ENCODE data around the gene MGAT5. TPM values are rescaled to one million over a fixed set of nuclear protein-coding genes. Genes with fewer than 3 reads are reported as not detected.
A peak's percentile ranks its signal among the peaks of the same experiment; 100 is the strongest.

Gene MGAT5
- total and polyA plus RNA-seq, 4 donors: 3.6 to 53.7 (median 31.3) TPM

GRCh38 chr2:134314202-134314601, 60.3 kb downstream of the MGAT5 start:
- ATAC-seq (ENCODE audit: insufficient read depth, low FRiP score): no peak

GRCh38 chr2:134314681-134315368, 61.0 kb downstream of the MGAT5 start:
- H3K4me1 ChIP-seq (ENCODE audit: control insufficient read depth in 5 of 5, insufficient read depth in 5 of 5, low read length in 5 of 5): peaks cover 9 to 31% (median 23%) of the 10 kb centered on the region in 5 donors
- no peaks in the 10 kb centered on the region for H3K27me3 ChIP-seq (ENCODE audit: control insufficient read depth in 3 of 3, insufficient read depth in 3 of 3, low read length in 2 of 3)
- H3K27ac ChIP-seq (ENCODE audit: low read depth in 1 of 2, low read length in 1 of 2): peak overlapping the region; percentile 2 to 13
- no peak for TF ChIP-seq CTCF (IDR thresholded peaks at IDR 0.05; ENCODE audit: control extremely low read depth, extremely low read depth)
- peak; percentile 86 to 95 (median 94) for DNase-seq
- H3K36me3 ChIP-seq (ENCODE audit: control insufficient read depth in 4 of 4, insufficient read depth in 4 of 4, low read length in 4 of 4): peaks cover 0 to 13% (median 2%) of the 10 kb centered on the region in 4 donors
- H3K9ac ChIP-seq (ENCODE audit: insufficient read depth in 1 of 2, low read length in 2 of 2): peak overlapping the region in 1 of 2 donors; percentile 34
- 49 to 55% methylated on average over 5 of the region's 5 CpGs for WGBS, 2 donors
- no peak for ATAC-seq (ENCODE audit: insufficient read depth, low FRiP score)
- no peak overlapping the region for H3K4me3 ChIP-seq
- no peaks in the 10 kb centered on the region for H3K9me3 ChIP-seq (ENCODE audit: control insufficient read depth in 4 of 4, insufficient read depth in 3 of 4, low read length in 3 of 4)

More at GRCh38 chr2:134314202-134314601, 60.3 kb downstream of the MGAT5 start:
- no peak for DNase-seq
- peaks cover 9 to 31% (median 23%) of the 10 kb centered on the region in 5 donors for H3K4me1 ChIP-seq (ENCODE audit: control insufficient read depth in 5 of 5, insufficient read depth in 5 of 5, low read length in 5 of 5)
- TF ChIP-seq CTCF (IDR thresholded peaks at IDR 0.05; ENCODE audit: control extremely low read depth, extremely low read depth): no peak
- H3K27me3 ChIP-seq (ENCODE audit: control insufficient read depth in 3 of 3, insufficient read depth in 3 of 3, low read length in 2 of 3): no peaks in the 10 kb centered on the region
- peaks cover 0 to 10% (median 2%) of the 10 kb centered on the region in 4 donors for H3K36me3 ChIP-seq (ENCODE audit: control insufficient read depth in 4 of 4, insufficient read depth in 4 of 4, low read length in 4 of 4)
- H3K27ac ChIP-seq (ENCODE audit: low read depth in 1 of 2, low read length in 1 of 2): peak overlapping the region; percentile 2 to 13
- peak overlapping the region in 1 of 2 donors; percentile 34 for H3K9ac ChIP-seq (ENCODE audit: insufficient read depth in 1 of 2, low read length in 2 of 2)
- H3K9me3 ChIP-seq (ENCODE audit: control insufficient read depth in 4 of 4, insufficient read depth in 3 of 4, low read length in 3 of 4): no peaks in the 10 kb centered on the region
- WGBS, 2 donors: 63 to 65% methylated on average over 4 of the region's 4 CpGs
- H3K4me3 ChIP-seq: no peak overlapping the region

GRCh38 chr2:134315471-134315870, 61.6 kb downstream of the MGAT5 start:
- Histone ChIP-seq H3K9me3 (ENCODE audit: control insufficient read depth in 4 of 4, insufficient read depth in 3 of 4, low read length in 3 of 4) (no peaks in the 10 kb centered on the region), H3K27ac (ENCODE audit: low read depth in 1 of 2, low read length in 1 of 2) (no peak overlapping the region), H3K4me1 (ENCODE audit: control insufficient read depth in 5 of 5, insufficient read depth in 5 of 5, low read length in 5 of 5) (peaks cover 9 to 31% (median 23%) of the 10 kb centered on the region in 5 donors), H3K36me3 (ENCODE audit: control insufficient read depth in 4 of 4, insufficient read depth in 4 of 4, low read length in 4 of 4) (peaks cover 0 to 13% (median 2%) of the 10 kb centered on the region in 4 donors), H3K9ac (ENCODE audit: insufficient read depth in 1 of 2, low read length in 2 of 2) (no peak overlapping the region), H3K27me3 (ENCODE audit: control insufficient read depth in 3 of 3, insufficient read depth in 3 of 3, low read length in 2 of 3) (no peaks in the 10 kb centered on the region), H3K4me3 (no peak overlapping the region)
- DNase-seq (peak in 1 of 3 donors; percentile 26), ATAC-seq (ENCODE audit: insufficient read depth, low FRiP score) (no peak)
- WGBS, 2 donors: 84 to 97% methylated on average over 2 of the region's 2 CpGs
- no peak for TF ChIP-seq CTCF (IDR thresholded peaks at IDR 0.05; ENCODE audit: control extremely low read depth, extremely low read depth)
